Lung (tissue), 12 donors: ENCODE data around the gene CCL22. TPM values are rescaled to one million over a fixed set of nuclear protein-coding genes. Genes with fewer than 3 reads are reported as not detected.

Experiments
- ATAC-seq: fragments of 200-7000 bp; cut with Tn5 transposase; one replicate; pipeline ENCODE4 v1.9.1; 2020; ENCODE audit warnings: moderate number of reproducible peaks; ENCODE audit not compliant: insufficient read depth, low FRiP score
- DNase-seq, 3 donors: peaks; one replicate each; pipeline ENCODE4 v3.0.0-alpha.2; 2013 to 2017
- H3K27ac ChIP-seq, 2 donors: one replicate each; pipeline ENCODE4 v1.5.1; 2013; ENCODE audit warnings: mild to moderate bottlenecking in 2 of 2, moderate library complexity in 2 of 2, control low read depth in 1 of 2, inconsistent platforms in 1 of 2, low read depth in 1 of 2, low read length in 1 of 2
- H3K27me3 ChIP-seq, 3 donors: one replicate each; pipeline ENCODE4 v1.5.1; 2013; ENCODE audit warnings: low read length in 2 of 3; ENCODE audit not compliant: control insufficient read depth in 3 of 3, insufficient read depth in 3 of 3
- H3K36me3 ChIP-seq, 4 donors: one replicate each; pipeline ENCODE4 v1.5.1; 2013; ENCODE audit warnings: low read length in 4 of 4, mild to moderate bottlenecking in 1 of 4, moderate library complexity in 1 of 4; ENCODE audit not compliant: control insufficient read depth in 4 of 4, insufficient read depth in 4 of 4
- H3K4me1 ChIP-seq, 5 donors: one replicate each; pipeline ENCODE4 v1.5.1; 2013; ENCODE audit warnings: low read length in 5 of 5, mild to moderate bottlenecking in 2 of 5, moderate library complexity in 1 of 5; ENCODE audit not compliant: control insufficient read depth in 5 of 5, insufficient read depth in 5 of 5
- H3K4me3 ChIP-seq: one replicate; pipeline ENCODE4 v1.5.1; 2013; ENCODE audit warnings: mild to moderate bottlenecking, control low read depth, moderate library complexity
- H3K9ac ChIP-seq, 2 donors: one replicate each; pipeline ENCODE4 v1.5.1; 2013; ENCODE audit warnings: low read length in 2 of 2, control low read depth in 1 of 2; ENCODE audit not compliant: insufficient read depth in 1 of 2
- H3K9me3 ChIP-seq, 4 donors: one replicate each; pipeline ENCODE4 v1.5.1; 2013; ENCODE audit warnings: low read length in 3 of 4, mild to moderate bottlenecking in 1 of 4, moderate library complexity in 1 of 4; ENCODE audit not compliant: control insufficient read depth in 4 of 4, insufficient read depth in 3 of 4
- CTCF ChIP-seq: IDR thresholded peaks from 2 replicates; pipeline ENCODE4 v1.5.1; 2012; ENCODE audit warnings: mild to moderate bottlenecking; ENCODE audit errors: control extremely low read depth, extremely low read depth
- WGBS, 2 donors: extraction: QIAGEN DNeasy Blood & Tissue Kit; methylation state at CpG; one replicate each; pipeline ENCODE4 v1.1.7; 2013; 5-methylcytosine and 5-hydroxymethylcytosine counted together
- polyA plus RNA-seq, 2 donors: library from polyadenylated mRNA; stranded (reverse); fragments of 200-250 nt; gene quantifications; one replicate each; pipeline ENCODE4 v1.2.1, GENCODE V29; 2013
- total RNA-seq, 2 donors: library from RNA; depleted of rRNA in 1 of 2; stranded (reverse); fragments of >200 nt in 1 of 2; gene quantifications; one replicate each; pipeline ENCODE4 v1.2.1, GENCODE V29; 2014 to 2021
- donor health status: control.
- donor health status: control.
- donor health status: Bipolar disorder and iron deficiency.
- donor health status: healthy.
- donor health status: DM: yes; HTN: yes; CAD: no.

Gene CCL22
- total and polyA plus RNA-seq, 4 donors = 0.43 to 3.1 (median 1.2) TPM

- peaks cover 0 to 12% (median 0%) of the 10 kb centered on the region in 5 donors for H3K4me1 ChIP-seq
- WGBS, 2 donors = 76 to 87% methylated on average over 13 of the region's 13 CpGs
- no peak for TF ChIP-seq CTCF
- ATAC-seq (no peak), DNase-seq (no peak)
- no peak overlapping the region for H3K4me3 ChIP-seq
- H3K27me3 ChIP-seq = peaks cover 0 to 3% (median 0%) of the 10 kb centered on the region in 3 donors
- H3K9me3 ChIP-seq = no peaks in the 10 kb centered on the region
- no peak overlapping the region for H3K27ac ChIP-seq
- H3K36me3 ChIP-seq = no peaks in the 10 kb centered on the region
- H3K9ac ChIP-seq = no peak overlapping the region
Observed at GRCh38 chr16:57318240-57318970, 40.2 kb upstream of the CCL22 start.

- Histone ChIP-seq H3K9ac (no peak overlapping the region), H3K27ac (no peak overlapping the region), H3K4me3 (no peak overlapping the region), H3K4me1 (peaks cover 0 to 9% (median 0%) of the 10 kb centered on the region in 5 donors), H3K36me3 (no peaks in the 10 kb centered on the region), H3K9me3 (no peaks in the 10 kb centered on the region), H3K27me3 (no peaks in the 10 kb centered on the region)
- 76 to 80% methylated on average over 2 of the region's 2 CpGs for WGBS, 2 donors
- no peak for TF ChIP-seq CTCF
- ATAC-seq (no peak), DNase-seq (no peak)
Observed at GRCh38 chr16:57319646-57320045, 38.9 kb upstream of the CCL22 start.

- TF ChIP-seq CTCF = no peak
- H3K27ac ChIP-seq = no peak overlapping the region
- no peak overlapping the region for H3K4me3 ChIP-seq
- no peaks in the 10 kb centered on the region for H3K36me3 ChIP-seq
- peaks cover 0 to 4% (median 0%) of the 10 kb centered on the region in 4 donors for H3K9me3 ChIP-seq
- ATAC-seq (no peak), DNase-seq (no peak)
- H3K9ac ChIP-seq = no peak overlapping the region
- WGBS, 2 donors = 55 to 59% methylated on average over 2 of the region's 2 CpGs
- no peaks in the 10 kb centered on the region for H3K27me3 ChIP-seq
- no peaks in the 10 kb centered on the region for H3K4me1 ChIP-seq
Observed at GRCh38 chr16:57324749-57325148, 33.8 kb upstream of the CCL22 start.
